ENCODE data around the gene SLC44A3.

Gene SLC44A3

GRCh38 chr1:94795434-94795833, 24.7 kb upstream of the SLC44A3 start:
- peaks cover 5% of the 10 kb centered on the region for H3K9me3 Mint-ChIP-seq
- H3K4me3 Mint-ChIP-seq = no peak overlapping the region
- no peaks in the 10 kb centered on the region for H3K36me3 Mint-ChIP-seq
- no peaks in the 10 kb centered on the region for H3K27me3 Mint-ChIP-seq
- H3K4me1 Mint-ChIP-seq = peaks cover 50% of the 10 kb centered on the region
- ATAC-seq = peak; percentile 73
- H3K27ac Mint-ChIP-seq = peak overlapping the region; percentile 62

GRCh38 chr1:94796266-94796665, 23.9 kb upstream of the SLC44A3 start:
- Mint-ChIP-seq H3K27ac (peak overlapping the region; percentile 62), H3K36me3 (no peaks in the 10 kb centered on the region), H3K4me1 (peaks cover 47% of the 10 kb centered on the region), H3K4me3 (no peak overlapping the region), H3K27me3 (no peaks in the 10 kb centered on the region), H3K9me3 (peaks cover 5% of the 10 kb centered on the region)
- ATAC-seq = no peak

- no peak for ATAC-seq
- H3K9me3 Mint-ChIP-seq = peaks cover 5% of the 10 kb centered on the region
- no peak overlapping the region for H3K4me3 Mint-ChIP-seq
- H3K36me3 Mint-ChIP-seq = no peaks in the 10 kb centered on the region
- H3K27me3 Mint-ChIP-seq = no peaks in the 10 kb centered on the region
- peaks cover 43% of the 10 kb centered on the region for H3K4me1 Mint-ChIP-seq
- peak overlapping the region; percentile 62 for H3K27ac Mint-ChIP-seq
These were observed 22.9 kb upstream of the SLC44A3 start for GRCh38 chr1:94797291-94797690.

- Mint-ChIP-seq H3K9me3 (peaks cover 5% of the 10 kb centered on the region), H3K27ac (no peak overlapping the region)
- no peak for ATAC-seq
These were observed 22.1 kb upstream of the SLC44A3 start for GRCh38 chr1:94798054-94798453.

GRCh38 chr1:94798462-94798861, 21.7 kb upstream of the SLC44A3 start:
- Mint-ChIP-seq H3K27me3 (no peaks in the 10 kb centered on the region), H3K4me1 (peaks cover 31% of the 10 kb centered on the region), H3K9me3 (peaks cover 5% of the 10 kb centered on the region), H3K4me3 (no peak overlapping the region), H3K36me3 (no peaks in the 10 kb centered on the region), H3K27ac (no peak overlapping the region)
- ATAC-seq = no peak

More at GRCh38 chr1:94798054-94798453, 22.1 kb upstream of the SLC44A3 start:
- H3K4me3 Mint-ChIP-seq = no peak overlapping the region
- H3K36me3 Mint-ChIP-seq = no peaks in the 10 kb centered on the region
- peaks cover 35% of the 10 kb centered on the region for H3K4me1 Mint-ChIP-seq
- H3K27me3 Mint-ChIP-seq = no peaks in the 10 kb centered on the region

GRCh38 chr1:94799206-94799605, 21.0 kb upstream of the SLC44A3 start:
- Mint-ChIP-seq H3K4me3 (no peak overlapping the region), H3K27me3 (no peaks in the 10 kb centered on the region), H3K27ac (no peak overlapping the region), H3K4me1 (peaks cover 30% of the 10 kb centered on the region), H3K36me3 (no peaks in the 10 kb centered on the region), H3K9me3 (peaks cover 5% of the 10 kb centered on the region)
- no peak for ATAC-seq

GRCh38 chr1:94801919-94802546, 18.1 kb upstream of the SLC44A3 start:
- H3K27me3 Mint-ChIP-seq = peaks cover 16% of the 10 kb centered on the region
- H3K9me3 Mint-ChIP-seq = no peaks in the 10 kb centered on the region
- H3K27ac Mint-ChIP-seq = no peak overlapping the region
- ATAC-seq = peak; percentile 66
- H3K4me3 Mint-ChIP-seq = no peak overlapping the region
- H3K36me3 Mint-ChIP-seq = no peaks in the 10 kb centered on the region
- H3K4me1 Mint-ChIP-seq = peaks cover 13% of the 10 kb centered on the region

GRCh38 chr1:94803106-94803505, 17.1 kb upstream of the SLC44A3 start:
- peaks cover 17% of the 10 kb centered on the region for H3K27me3 Mint-ChIP-seq
- peaks cover 13% of the 10 kb centered on the region for H3K4me1 Mint-ChIP-seq
- H3K4me3 Mint-ChIP-seq = no peak overlapping the region
- no peak overlapping the region for H3K27ac Mint-ChIP-seq
- no peak for ATAC-seq
- H3K36me3 Mint-ChIP-seq = no peaks in the 10 kb centered on the region
- no peaks in the 10 kb centered on the region for H3K9me3 Mint-ChIP-seq

GRCh38 chr1:94803517-94804441, 16.4 kb upstream of the SLC44A3 start:
- Mint-ChIP-seq H3K27me3 (peaks cover 17% of the 10 kb centered on the region), H3K4me1 (peaks cover 13% of the 10 kb centered on the region)
- ATAC-seq = no peak

GRCh38 chr1:94804442-94804837, 15.7 kb upstream of the SLC44A3 start:
- ATAC-seq = no peak
- H3K9me3 Mint-ChIP-seq = no peaks in the 10 kb centered on the region
- H3K36me3 Mint-ChIP-seq = no peaks in the 10 kb centered on the region
- peaks cover 13% of the 10 kb centered on the region for H3K4me1 Mint-ChIP-seq
- H3K4me3 Mint-ChIP-seq = no peak overlapping the region
- no peak overlapping the region for H3K27ac Mint-ChIP-seq
- peaks cover 17% of the 10 kb centered on the region for H3K27me3 Mint-ChIP-seq

More at GRCh38 chr1:94803517-94804441, 16.4 kb upstream of the SLC44A3 start:
- Mint-ChIP-seq H3K4me3 (no peak overlapping the region), H3K9me3 (no peaks in the 10 kb centered on the region), H3K36me3 (no peaks in the 10 kb centered on the region), H3K27ac (no peak overlapping the region)

GRCh38 chr1:94805912-94806311, 14.2 kb upstream of the SLC44A3 start:
- Mint-ChIP-seq H3K9me3 (no peaks in the 10 kb centered on the region), H3K36me3 (no peaks in the 10 kb centered on the region), H3K27me3 (peaks cover 17% of the 10 kb centered on the region), H3K4me3 (no peak overlapping the region), H3K27ac (no peak overlapping the region), H3K4me1 (peaks cover 13% of the 10 kb centered on the region)
- peak; percentile 59 for ATAC-seq

GRCh38 chr1:94806441-94806871, 13.7 kb upstream of the SLC44A3 start:
- Mint-ChIP-seq H3K4me3 (no peak overlapping the region), H3K27me3 (peaks cover 17% of the 10 kb centered on the region), H3K4me1 (peaks cover 12% of the 10 kb centered on the region), H3K27ac (no peak overlapping the region), H3K36me3 (no peaks in the 10 kb centered on the region), H3K9me3 (no peaks in the 10 kb centered on the region)
- no peak for ATAC-seq

- H3K4me1 Mint-ChIP-seq = peaks cover 6% of the 10 kb centered on the region
- ATAC-seq = no peak
- H3K36me3 Mint-ChIP-seq = no peaks in the 10 kb centered on the region
- peaks cover 17% of the 10 kb centered on the region for H3K27me3 Mint-ChIP-seq
- peaks cover 6% of the 10 kb centered on the region for H3K9me3 Mint-ChIP-seq
- H3K4me3 Mint-ChIP-seq = no peak overlapping the region
- H3K27ac Mint-ChIP-seq = no peak overlapping the region
These were observed 12.2 kb upstream of the SLC44A3 start for GRCh38 chr1:94807742-94808491.

- Mint-ChIP-seq H3K4me1 (peaks cover 6% of the 10 kb centered on the region), H3K36me3 (no peaks in the 10 kb centered on the region)
These were observed 11.5 kb upstream of the SLC44A3 start for GRCh38 chr1:94808669-94809068.

GRCh38 chr1:94812985-94813384, 7.2 kb upstream of the SLC44A3 start:
- H3K9me3 Mint-ChIP-seq = peaks cover 12% of the 10 kb centered on the region
- no peaks in the 10 kb centered on the region for H3K4me1 Mint-ChIP-seq
- H3K4me3 Mint-ChIP-seq = no peak overlapping the region
- no peak for ATAC-seq
- peaks cover 34% of the 10 kb centered on the region for H3K27me3 Mint-ChIP-seq
- H3K27ac Mint-ChIP-seq = no peak overlapping the region
- no peaks in the 10 kb centered on the region for H3K36me3 Mint-ChIP-seq

More at GRCh38 chr1:94808669-94809068, 11.5 kb upstream of the SLC44A3 start:
- no peak overlapping the region for H3K4me3 Mint-ChIP-seq
- H3K27me3 Mint-ChIP-seq = peaks cover 20% of the 10 kb centered on the region
- ATAC-seq = no peak
- H3K9me3 Mint-ChIP-seq = peaks cover 8% of the 10 kb centered on the region
- no peak overlapping the region for H3K27ac Mint-ChIP-seq
